KBM-7 (cell line): Measurements from ENCODE around the gene HTATIP2.

ENCODE experiments used
- DNase-seq: peaks from one replicate; pipeline ENCODE4 v3.0.0-alpha.2; 2015
- in situ Hi-C: fragments of 300-500 bp; cut with MboI; formaldehyde crosslinking; loops from 2 replicates; pipeline ENCODE4 v1.14.3; 2020; ENCODE audit warnings: low sequenced_read_pairs, low pct_unique_long_range_greater_than_20kb, mixed read lengths

The HTATIP2 gene

GRCh38 chr11:20421946-20422345 is 58.4 kb downstream of the HTATIP2 start:
- in situ Hi-C loops, result no loop called here
- DNase-seq, result no peak

GRCh38 chr11:20429216-20429615 is 65.7 kb downstream of the HTATIP2 start:
- no peak for DNase-seq
- in situ Hi-C loops, result no loop called here
